Activated gamma-delta T cell treated with Interleukin-2 at 50 U/mL for 16 hours (primary cell): ENCODE measurements around the gene P2RX1.

Source experiments
- DNase-seq: peaks from one replicate; pipeline ENCODE4 v3.0.0-alpha.2; 2020

The P2RX1 gene

GRCh38 chr17:3915995-3916696, at the start of gene P2RX1:
P2RX1 (minus strand) TSS chr17:3916465; CDS start chr17:3916225, 240 bp downstream.
- DNase-seq, result peak; percentile 29

GRCh38 chr17:3965118-3965800, 49.0 kb upstream of the P2RX1 start:
- peak; percentile 70 for DNase-seq

- peak; percentile 71 for DNase-seq
Measured at GRCh38 chr17:3964203-3965117, 48.2 kb upstream of the P2RX1 start, which contains the start of gene ATP2A3. ATP2A3 (minus strand) TSS chr17:3964437; CDS start chr17:3964291, 146 bp downstream.

- DNase-seq, result peak; percentile 81
Measured at GRCh38 chr17:3963237-3964201, 47.3 kb upstream of the P2RX1 start.

- no peak for DNase-seq
Measured at GRCh38 chr17:3962965-3963236, 46.6 kb upstream of the P2RX1 start.

- no peak for DNase-seq
Measured at GRCh38 chr17:3962217-3962964, 46.1 kb upstream of the P2RX1 start.

GRCh38 chr17:3961564-3962047, 45.3 kb upstream of the P2RX1 start:
- peak; percentile 45 for DNase-seq

GRCh38 chr17:3960764-3961163, 44.5 kb upstream of the P2RX1 start:
- no peak for DNase-seq

GRCh38 chr17:3959921-3960601, 43.8 kb upstream of the P2RX1 start:
- DNase-seq, result no peak

- DNase-seq, result no peak
Measured at GRCh38 chr17:3959295-3959899, 43.1 kb upstream of the P2RX1 start.

- DNase-seq, result no peak
Measured at GRCh38 chr17:3957735-3958599, 41.7 kb upstream of the P2RX1 start.

GRCh38 chr17:3956983-3957382, 40.7 kb upstream of the P2RX1 start:
- DNase-seq, result no peak

GRCh38 chr17:3956327-3956957, 40.2 kb upstream of the P2RX1 start:
- no peak for DNase-seq

- DNase-seq, result no peak
Measured at GRCh38 chr17:3955673-3955988, 39.4 kb upstream of the P2RX1 start.

GRCh38 chr17:3954976-3955672, 38.9 kb upstream of the P2RX1 start:
- no peak for DNase-seq

GRCh38 chr17:3954086-3954485, 37.8 kb upstream of the P2RX1 start:
- DNase-seq, result no peak

GRCh38 chr17:3953542-3953941, 37.3 kb upstream of the P2RX1 start:
- DNase-seq, result no peak

GRCh38 chr17:3952186-3952585, 35.9 kb upstream of the P2RX1 start:
- no peak for DNase-seq
